Neuronal stem cell (in vitro differentiated cells): Measurements from ENCODE around the gene STH.

ENCODE experiments used
- DNase-seq: peaks from one replicate; pipeline ENCODE4 v3.0.0-alpha.2; 2013; ENCODE audit warnings: low spot score
- H2AFZ ChIP-seq: one replicate; pipeline ENCODE4 v1.6.1; 2013; ENCODE audit warnings: mild to moderate bottlenecking, low read length, inconsistent platforms
- H2AK5ac ChIP-seq: 2 replicates; pipeline ENCODE4 v1.6.1; 2013; ENCODE audit warnings: low read depth, mild to moderate bottlenecking, inconsistent platforms, low read length, moderate library complexity, mixed read lengths
- H2BK120ac ChIP-seq: 2 replicates; pipeline ENCODE4 v1.6.1; 2013; ENCODE audit warnings: low read depth, mild to moderate bottlenecking, inconsistent platforms, low read length, moderate library complexity, mixed read lengths
- H2BK12ac ChIP-seq: one replicate; pipeline ENCODE4 v1.6.1; 2013; ENCODE audit warnings: low read length, inconsistent platforms
- H2BK15ac ChIP-seq: 2 replicates; pipeline ENCODE4 v1.6.1; 2013; ENCODE audit warnings: mild to moderate bottlenecking, low read length, inconsistent platforms, mixed read lengths
- H2BK5ac ChIP-seq: one replicate; pipeline ENCODE4 v1.6.1; 2013; ENCODE audit warnings: inconsistent platforms, mild to moderate bottlenecking, low read length, moderate library complexity
- H3K14ac ChIP-seq: one replicate; pipeline ENCODE4 v1.6.1; 2013; ENCODE audit warnings: low read length, inconsistent platforms
- H3K18ac ChIP-seq: 2 replicates; pipeline ENCODE4 v1.6.1; 2013; ENCODE audit warnings: low read length, inconsistent platforms
- H3K23ac ChIP-seq: 2 replicates; pipeline ENCODE4 v1.6.1; 2013; ENCODE audit warnings: low read depth, mild to moderate bottlenecking, mixed read lengths, low read length, inconsistent platforms; ENCODE audit not compliant: poor library complexity
- H3K27ac ChIP-seq: replicated peaks from 3 replicates; pipeline ENCODE4 v1.5.1; 2013; ENCODE audit warnings: low read length, inconsistent platforms
- H3K27me3 ChIP-seq, 3 experiments: 2 replicates each; pipeline ENCODE4 v1.6.1; 2013; ENCODE audit warnings: low read length in 3 of 3, mild to moderate bottlenecking in 2 of 3, inconsistent platforms in 1 of 3, low read depth in 1 of 3, mixed read lengths in 1 of 3, moderate library complexity in 1 of 3; ENCODE audit not compliant: control insufficient read depth in 3 of 3, insufficient read depth in 3 of 3
- H3K36me3 ChIP-seq, 2 donors: replicated peaks in 1 of 2; 2 replicates each; pipeline ENCODE4 v1.6.1; 2013; ENCODE audit warnings: low read length in 2 of 2; ENCODE audit not compliant: control insufficient read depth in 2 of 2, insufficient read depth in 2 of 2
- H3K4ac ChIP-seq: 2 replicates; pipeline ENCODE4 v1.6.1; 2013; ENCODE audit warnings: inconsistent platforms, mild to moderate bottlenecking, low read length, moderate library complexity
- H3K4me1 ChIP-seq, 2 donors: 1 replicate in 1 of 2; 2 replicates in 1 of 2; pipeline ENCODE4 v1.6.1; 2013; ENCODE audit warnings: low read length in 2 of 2, low read depth in 1 of 2; ENCODE audit not compliant: control insufficient read depth in 2 of 2, insufficient read depth in 1 of 2
- H3K4me2 ChIP-seq: one replicate; pipeline ENCODE4 v1.6.1; 2013; ENCODE audit warnings: mild to moderate bottlenecking, low read length, inconsistent platforms; ENCODE audit not compliant: insufficient read depth, poor library complexity, severe bottlenecking
- H3K4me3 ChIP-seq, 2 donors: 2 replicates each; pipeline ENCODE4 v1.5.1; 2013; ENCODE audit warnings: low read length in 2 of 2, mild to moderate bottlenecking in 2 of 2, inconsistent platforms in 1 of 2, moderate library complexity in 1 of 2
- H3K79me1 ChIP-seq: one replicate; pipeline ENCODE4 v1.6.1; 2013; ENCODE audit warnings: low read depth, mild to moderate bottlenecking, inconsistent platforms, low read length, moderate library complexity
- H3K9ac ChIP-seq: one replicate; pipeline ENCODE4 v1.6.1; 2013; ENCODE audit warnings: mild to moderate bottlenecking, low read depth, low read length, inconsistent platforms; ENCODE audit not compliant: poor library complexity
- H3K9me3 ChIP-seq, 2 donors: replicated peaks in 1 of 2; 2 replicates each; pipeline versions ENCODE3 to v1.6.1; 2013; ENCODE audit warnings: low read length in 2 of 2, mild to moderate bottlenecking in 2 of 2, inconsistent platforms in 1 of 2, low read depth in 1 of 2, mixed read lengths in 1 of 2, moderate library complexity in 1 of 2; ENCODE audit not compliant: control insufficient read depth in 2 of 2, insufficient read depth in 1 of 2
- H4K8ac ChIP-seq: one replicate; pipeline ENCODE4 v1.6.1; 2013; ENCODE audit warnings: low read depth, mild to moderate bottlenecking, inconsistent platforms, low read length, moderate library complexity
- H4K91ac ChIP-seq: one replicate; pipeline ENCODE4 v1.6.1; 2013; ENCODE audit warnings: low read length, low read depth, mild to moderate bottlenecking, inconsistent platforms; ENCODE audit not compliant: poor library complexity
- WGBS, 2 donors: extraction: QIAGEN DNeasy Blood & Tissue Kit; methylation state at CpG; one replicate each; pipeline ENCODE4 v1.1.7; 2013; ENCODE audit warnings: missing lambda C conversion rate in 2 of 2, mixed read lengths in 1 of 2; ENCODE audit not compliant: insufficient read length in 2 of 2, insufficient replicate concordance in 1 of 2; ENCODE audit errors: extremely low coverage in 2 of 2; 5-methylcytosine and 5-hydroxymethylcytosine counted together

STH gene

DNA sequence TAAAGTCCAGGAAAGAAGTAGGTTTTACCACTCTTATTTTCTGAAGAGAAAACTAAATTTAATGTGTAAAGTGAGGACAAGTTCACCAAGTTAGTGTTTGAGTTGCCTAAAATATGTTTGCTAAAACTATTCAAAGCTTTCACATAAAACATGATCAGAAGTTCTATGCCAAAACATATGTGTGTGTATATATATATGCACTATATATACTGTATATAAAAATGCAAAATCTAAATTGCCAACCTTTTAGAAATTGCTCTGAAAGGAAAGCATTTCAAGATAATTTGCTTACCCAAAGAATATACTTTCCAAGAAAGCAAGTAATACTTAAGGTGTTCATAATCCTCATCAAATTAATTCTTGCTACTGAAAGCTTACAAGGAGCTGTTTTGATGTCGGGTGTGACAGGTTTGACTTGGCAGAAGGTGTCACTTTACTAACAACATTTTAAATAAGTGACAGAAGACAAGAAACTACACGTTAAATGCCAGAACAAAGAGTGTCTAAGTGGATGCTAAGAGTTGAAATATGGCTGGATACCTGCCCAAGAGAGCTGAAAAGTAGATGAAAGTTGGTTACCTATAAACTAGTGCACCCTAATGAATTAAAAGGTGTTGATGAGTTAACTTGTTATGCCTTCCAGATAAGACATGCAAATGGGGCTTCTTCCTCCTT is 32.3 kb upstream of the STH start:
- Histone ChIP-seq H3K79me1 (no peaks in the 10 kb centered on the region), H3K27me3 (peaks cover 0 to 7% (median 0%) of the 10 kb centered on the region in 3 experiments), H3K4me2 (no peak overlapping the region), H3K4me3 (no peak overlapping the region), H3K9me3 (no peaks in the 10 kb centered on the region), H3K4ac (no peak overlapping the region), H3K9ac (no peak overlapping the region), H3K27ac (no peak overlapping the region), H2AFZ (no peak overlapping the region), H2BK15ac (no peak overlapping the region), H2AK5ac (no peak overlapping the region), H2BK120ac (no peak overlapping the region), H4K8ac (no peak overlapping the region), H3K4me1 (no peaks in the 10 kb centered on the region), H4K91ac (no peak overlapping the region), H3K23ac (no peak overlapping the region), H3K36me3 (no peaks in the 10 kb centered on the region), H3K14ac (no peak overlapping the region), H2BK12ac (no peak overlapping the region), H2BK5ac (no peak overlapping the region), H3K18ac (no peak overlapping the region)
- no CpG with 5 or more reads among the region's 2 CpGs for WGBS, 2 donors
- DNase-seq: no peak

- Histone ChIP-seq H3K27ac (no peak overlapping the region), H3K4ac (no peak overlapping the region), H3K36me3 (no peaks in the 10 kb centered on the region), H3K4me3 (no peak overlapping the region), H3K4me2 (no peak overlapping the region), H2AK5ac (no peak overlapping the region), H2AFZ (no peak overlapping the region), H2BK120ac (no peak overlapping the region), H3K27me3 (peaks cover 0 to 7% (median 0%) of the 10 kb centered on the region in 3 experiments), H3K23ac (no peak overlapping the region), H3K79me1 (no peaks in the 10 kb centered on the region), H3K9me3 (peaks cover 0 to 2% of the 10 kb centered on the region in 2 donors), H3K18ac (no peak overlapping the region), H2BK5ac (no peak overlapping the region), H4K8ac (no peak overlapping the region), H3K14ac (no peak overlapping the region), H3K9ac (no peak overlapping the region), H2BK12ac (no peak overlapping the region), H4K91ac (no peak overlapping the region), H3K4me1 (no peaks in the 10 kb centered on the region), H2BK15ac (no peak overlapping the region)
- no peak for DNase-seq
- WGBS, 2 donors: no CpG with 5 or more reads among the region's 5 CpGs
Measured at GRCh38 chr17:45967378-45967777, 31.7 kb upstream of the STH start.

- Histone ChIP-seq H3K14ac (no peak overlapping the region), H2BK12ac (no peak overlapping the region), H2BK120ac (no peak overlapping the region), H3K4me3 (no peak overlapping the region), H3K18ac (no peak overlapping the region), H2BK5ac (no peak overlapping the region), H3K27ac (no peak overlapping the region), H3K4me2 (no peak overlapping the region), H3K79me1 (no peaks in the 10 kb centered on the region), H3K4ac (no peak overlapping the region), H4K8ac (no peak overlapping the region), H3K36me3 (no peaks in the 10 kb centered on the region), H3K23ac (no peak overlapping the region), H3K27me3 (peaks cover 0 to 8% (median 0%) of the 10 kb centered on the region in 3 experiments), H4K91ac (no peak overlapping the region), H2BK15ac (no peak overlapping the region), H3K4me1 (no peaks in the 10 kb centered on the region), H3K9ac (no peak overlapping the region), H2AK5ac (no peak overlapping the region), H2AFZ (no peak overlapping the region), H3K9me3 (peaks cover 0 to 2% of the 10 kb centered on the region in 2 donors)
- no peak for DNase-seq
- no CpG with 5 or more reads among the region's 2 CpGs for WGBS, 2 donors
Measured at GRCh38 chr17:45968732-45969131, 30.3 kb upstream of the STH start.

DNA sequence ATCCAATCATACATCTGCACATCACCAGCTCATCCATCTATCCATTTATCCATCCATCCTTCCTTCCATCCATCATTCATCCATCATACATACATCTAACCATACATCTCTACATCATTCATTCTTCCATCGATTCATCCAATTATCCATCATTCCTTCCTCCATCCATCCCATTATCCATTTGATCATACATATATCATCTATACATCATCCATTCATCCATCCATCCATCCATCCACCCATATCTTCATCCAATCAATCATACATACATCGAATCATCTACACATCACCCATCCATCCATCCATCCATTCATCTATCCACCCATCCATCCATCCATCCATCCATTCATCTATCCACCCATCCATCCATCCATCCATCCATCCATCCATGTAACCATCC is 29.3 kb upstream of the STH start:
- Histone ChIP-seq H2AFZ (no peak overlapping the region), H3K18ac (no peak overlapping the region), H3K79me1 (no peaks in the 10 kb centered on the region), H4K91ac (no peak overlapping the region), H3K4me3 (no peak overlapping the region), H2BK12ac (no peak overlapping the region), H2BK15ac (no peak overlapping the region), H3K14ac (no peak overlapping the region), H3K4me1 (no peaks in the 10 kb centered on the region), H2BK120ac (no peak overlapping the region), H3K4ac (no peak overlapping the region), H3K27me3 (peaks cover 0 to 8% (median 0%) of the 10 kb centered on the region in 3 experiments), H3K9me3 (peaks cover 0 to 2% of the 10 kb centered on the region in 2 donors), H3K36me3 (no peaks in the 10 kb centered on the region), H2AK5ac (no peak overlapping the region), H3K27ac (no peak overlapping the region), H3K9ac (no peak overlapping the region), H2BK5ac (no peak overlapping the region), H3K23ac (no peak overlapping the region), H4K8ac (no peak overlapping the region), H3K4me2 (no peak overlapping the region)
- 100% methylated on average over 2 of the region's 2 CpGs for WGBS, 2 donors
- DNase-seq: no peak
